HG02763 (cell line): ENCODE results near the gene KANSL1L.

ENCODE experiments used
- ATAC-seq: cut with Tn5 transposase; IDR thresholded peaks from one replicate; pipeline ENCODE4 v1.9.1; 2021; ENCODE audit warnings: mild to moderate bottlenecking, moderate library complexity; ENCODE audit not compliant: unreplicated experiment

KANSL1L gene

DNA sequence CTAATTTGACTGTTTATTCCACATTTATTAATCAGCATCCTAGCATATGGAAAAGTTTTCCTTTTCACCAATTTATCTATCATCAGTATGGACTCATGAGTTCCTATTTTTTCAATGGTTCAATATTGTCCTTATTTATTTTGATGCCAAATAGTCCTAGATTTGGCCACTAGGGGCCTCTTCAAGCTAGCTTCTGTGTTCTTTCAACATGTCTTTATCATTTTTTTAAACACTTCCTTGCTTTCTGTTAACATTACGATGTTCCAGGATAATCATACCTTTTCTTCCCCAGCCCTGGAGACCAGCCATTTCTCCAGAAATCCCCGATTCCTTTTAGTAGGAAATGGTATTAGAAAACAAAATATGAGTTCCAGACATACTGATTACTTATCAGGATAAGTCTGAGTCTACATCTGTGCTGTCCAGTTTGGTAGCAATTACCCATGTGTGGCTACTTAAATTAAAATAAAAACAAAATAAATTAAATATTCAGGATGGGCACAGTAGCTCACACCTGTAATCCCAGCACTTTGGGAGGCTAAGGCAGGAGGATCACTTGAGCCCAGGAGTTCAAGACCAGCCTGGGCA, 98.2 kb downstream of the KANSL1L start:
- ATAC-seq = peak; percentile 63

DNA sequence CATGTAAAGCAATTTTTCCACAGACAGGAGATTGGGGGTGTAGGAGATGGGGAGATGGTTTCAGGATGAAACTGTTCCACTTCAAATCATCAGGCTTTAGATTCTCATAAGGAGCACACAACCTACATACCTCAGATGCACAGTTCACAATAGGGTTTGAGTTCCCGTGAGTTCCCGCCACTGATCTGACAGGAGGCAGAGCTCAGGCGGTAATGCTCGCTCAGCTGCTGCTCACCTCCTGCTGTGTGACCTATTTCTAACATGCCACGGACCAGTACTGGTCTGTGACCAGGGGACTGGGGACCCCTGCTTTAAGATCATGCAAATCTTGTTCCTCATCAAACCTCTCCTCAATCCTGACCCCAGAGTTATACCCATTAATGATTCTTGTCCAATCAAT, 98.7 kb downstream of the KANSL1L start:
- no peak for ATAC-seq

DNA sequence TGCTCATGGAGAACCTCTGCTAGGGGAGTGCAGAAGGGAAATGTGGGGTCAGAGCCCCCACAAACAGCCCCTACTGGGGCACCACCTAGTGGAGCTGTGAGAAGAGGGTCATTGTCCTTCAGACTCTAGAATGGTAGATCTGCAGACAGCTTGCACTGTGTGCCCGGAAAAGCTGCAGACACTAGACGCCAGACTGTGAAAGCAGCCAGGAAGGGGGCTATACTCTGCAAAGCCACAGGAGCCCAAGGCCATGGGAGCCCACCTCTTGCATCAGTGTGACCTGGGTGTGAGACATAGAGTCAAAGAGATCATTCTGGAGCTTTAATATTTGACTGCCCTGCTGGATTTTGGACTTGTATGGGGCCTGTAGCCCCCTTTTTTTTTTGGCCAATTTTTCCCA, 107.9 kb downstream of the KANSL1L start:
- no peak for ATAC-seq

DNA sequence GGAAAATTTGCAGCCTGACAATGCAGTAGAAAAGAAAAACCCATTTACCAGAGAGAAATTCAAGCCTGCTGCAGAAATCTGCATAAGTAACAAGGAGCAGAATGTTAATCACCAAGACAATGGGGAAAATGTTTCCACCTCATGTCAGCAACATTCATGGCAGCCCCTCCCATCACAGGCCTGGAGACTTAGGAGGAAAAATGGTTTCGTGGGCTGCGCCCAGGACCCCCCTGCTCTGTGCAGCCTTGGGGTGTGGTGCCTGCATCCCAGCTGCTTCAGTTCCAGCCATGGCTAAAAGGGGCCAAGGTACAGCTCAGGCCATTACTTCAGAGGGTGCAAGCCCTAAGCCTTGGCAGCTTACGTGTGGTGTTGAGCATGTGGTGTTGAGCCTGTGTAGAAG, 115.4 kb downstream of the KANSL1L start:
- ATAC-seq = no peak

- ATAC-seq = no peak
Observed at GRCh38 chr2:210054696-210055095, 116.5 kb downstream of the KANSL1L start.

DNA sequence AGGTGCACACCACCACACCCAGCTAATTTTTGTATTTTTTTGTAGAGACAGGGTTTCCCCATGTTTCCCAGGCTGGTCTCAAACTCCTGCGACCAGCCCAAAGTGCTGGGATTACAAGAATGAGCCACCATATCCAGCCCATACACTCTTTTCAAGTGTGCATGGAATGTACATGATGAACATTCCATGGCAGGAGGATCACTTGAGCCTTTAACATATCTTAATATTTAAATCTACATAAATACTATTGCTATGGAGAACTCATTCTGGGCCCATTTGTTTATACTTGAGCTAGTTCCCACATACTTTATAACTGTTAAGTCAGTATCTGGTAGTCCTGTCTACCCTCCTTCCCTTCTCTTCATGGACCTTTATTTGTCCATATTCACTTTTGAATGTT, 120.3 kb downstream of the KANSL1L start:
- no peak for ATAC-seq

DNA sequence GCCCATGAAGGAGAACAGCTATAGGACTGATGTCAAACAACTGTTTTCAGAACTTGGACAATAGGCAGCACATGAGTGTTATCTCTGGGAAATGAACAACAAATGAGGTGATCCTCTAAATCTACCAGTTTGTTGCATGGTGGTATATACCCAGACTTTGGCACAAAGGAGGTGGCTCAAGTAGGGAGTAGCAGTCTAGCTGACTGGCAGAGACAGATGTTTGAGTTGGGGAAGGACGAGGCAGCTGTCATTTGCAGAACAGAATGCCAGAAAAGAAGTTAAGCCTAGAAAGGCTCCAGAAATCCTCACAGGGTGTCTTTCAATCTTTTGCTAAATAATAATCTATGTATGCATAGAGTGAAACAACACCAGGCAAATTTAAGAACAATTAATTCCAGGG, 121.4 kb downstream of the KANSL1L start:
- ATAC-seq = no peak

GRCh38 chr2:210046851-210047500, 124.2 kb downstream of the KANSL1L start:
- ATAC-seq = no peak

DNA sequence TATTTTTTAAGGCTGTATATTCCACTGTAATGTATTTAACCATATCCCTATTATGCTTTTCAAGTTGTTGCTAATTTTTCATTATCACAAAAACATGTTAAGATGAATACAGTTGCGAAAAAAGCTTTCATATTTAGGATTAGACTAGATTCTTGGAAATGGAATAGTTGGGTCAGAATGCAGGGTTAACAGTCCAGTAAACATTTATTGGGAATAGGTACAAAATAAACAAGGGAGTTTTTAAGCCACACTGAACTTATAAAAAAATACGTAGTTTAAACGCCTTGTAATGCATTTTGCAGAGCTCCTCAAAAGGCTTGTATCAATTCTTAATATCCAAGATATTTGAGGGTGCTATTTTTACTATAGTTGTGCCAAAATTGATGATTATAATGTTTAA, 133.1 kb downstream of the KANSL1L start:
- ATAC-seq = no peak

- ATAC-seq = no peak
Observed at GRCh38 chr2:210035679-210036078, 135.5 kb downstream of the KANSL1L start.

GRCh38 chr2:210034087-210034683, 137.0 kb downstream of the KANSL1L start:
- ATAC-seq = no peak

GRCh38 chr2:210028178-210028577, 143.0 kb downstream of the KANSL1L start:
- ATAC-seq = no peak

- no peak for ATAC-seq
Observed at GRCh38 chr2:210027608-210028007, 143.6 kb downstream of the KANSL1L start.

- no peak for ATAC-seq
Observed at GRCh38 chr2:210022824-210023223, 148.4 kb downstream of the KANSL1L start.

DNA sequence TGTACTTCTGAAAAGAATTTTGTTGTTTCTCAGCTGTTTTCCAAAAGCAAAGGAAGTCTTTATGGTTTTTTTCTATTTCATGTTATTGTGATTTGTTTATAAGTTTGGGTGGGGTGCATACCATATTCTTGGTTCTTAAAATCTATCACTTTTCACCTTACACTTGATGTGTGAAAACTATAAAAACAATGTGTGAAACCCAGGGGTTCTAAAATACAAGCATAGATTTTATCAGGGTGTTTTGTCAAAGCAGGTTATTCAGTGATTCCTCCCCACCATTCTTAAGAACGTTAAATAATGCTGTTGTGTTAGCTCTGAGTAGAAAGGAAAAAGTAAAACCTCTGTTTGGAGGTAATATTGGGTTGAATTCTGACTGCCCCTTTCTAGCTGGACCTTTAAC, 151.1 kb downstream of the KANSL1L start:
- ATAC-seq = no peak

DNA sequence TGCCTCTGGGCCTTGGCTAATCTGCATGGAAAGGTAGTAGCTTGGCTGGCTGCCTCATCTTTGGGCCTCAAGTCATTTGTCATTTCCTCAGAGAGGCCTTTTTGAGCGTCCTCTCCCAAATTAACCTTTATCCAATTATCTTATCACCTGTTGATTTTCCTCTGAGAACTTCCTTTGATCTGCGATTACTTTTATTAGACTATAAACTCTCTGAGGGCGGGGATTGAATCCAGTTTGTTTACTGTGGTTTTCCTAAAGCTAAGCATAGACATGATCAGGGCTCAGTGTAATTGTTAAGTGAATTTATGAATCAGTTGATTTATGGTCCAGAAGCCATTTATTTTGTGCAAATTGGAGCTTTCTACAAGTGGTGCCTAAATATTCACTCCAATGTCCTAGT, 161.3 kb downstream of the KANSL1L start:
- no peak for ATAC-seq

DNA sequence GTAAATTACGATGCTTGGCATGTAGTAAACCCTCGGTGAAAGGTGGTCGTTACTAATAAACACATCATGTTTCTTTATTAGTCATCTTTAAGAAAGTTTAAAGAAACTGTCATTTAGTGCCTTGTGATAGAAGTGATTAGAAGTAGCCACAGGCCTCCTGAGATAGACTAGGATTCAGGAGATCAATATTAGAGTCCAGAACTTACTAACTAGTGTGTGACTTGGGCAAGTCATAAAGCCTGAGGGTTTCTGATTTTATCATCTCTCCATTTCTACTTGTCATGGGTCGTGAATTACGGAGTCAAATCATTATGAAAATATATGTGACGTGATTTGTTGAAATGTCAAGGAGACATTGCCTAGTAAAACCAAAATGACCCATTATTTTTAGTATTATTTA, 162.1 kb downstream of the KANSL1L start:
- ATAC-seq = no peak

- ATAC-seq = no peak
Observed at GRCh38 chr2:210007895-210008294, 163.3 kb downstream of the KANSL1L start.

DNA sequence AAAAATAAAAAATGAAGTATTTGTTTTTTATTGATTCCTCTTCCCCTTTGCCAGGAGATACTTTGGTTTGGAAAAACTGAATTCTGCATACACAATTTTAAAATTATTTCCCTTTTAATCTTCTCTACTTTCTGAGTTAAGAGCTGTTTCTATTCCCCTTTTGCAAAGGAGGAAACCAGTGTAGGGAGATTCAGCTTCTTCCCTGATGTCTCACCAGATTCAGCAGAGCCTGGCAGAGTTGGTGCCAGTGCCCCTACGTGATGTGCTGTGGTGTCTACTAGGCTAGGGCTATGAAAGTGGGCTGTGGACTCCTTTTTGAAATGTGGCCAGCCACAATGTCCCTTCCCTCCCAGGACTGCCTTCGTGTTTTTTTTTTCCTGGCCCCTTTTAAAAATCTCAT, 166.3 kb downstream of the KANSL1L start:
- no peak for ATAC-seq

- no peak for ATAC-seq
Observed at GRCh38 chr2:210003359-210003758, 167.8 kb downstream of the KANSL1L start.

GRCh38 chr2:210002158-210003157, 168.8 kb downstream of the KANSL1L start, which contains the start of gene RPE:
TSS of gene RPE (plus strand) at chr2:210002638. CDS start at chr2:210002662, 24 bp downstream.
- peak; percentile 100 for ATAC-seq
